Thymus (tissue), 11 donors: Measurements from ENCODE around the gene C5orf47. TPM values are rescaled to one million over a fixed set of nuclear protein-coding genes. Genes with fewer than 3 reads are reported as not detected.

Experiments used
- DNase-seq, 9 donors: peaks; one replicate each; pipeline ENCODE4 v3.0.0-alpha.2; 2013; ENCODE audit warnings: low spot score in 9 of 9, low read depth in 6 of 9, missing footprints in 1 of 9
- H3K27ac ChIP-seq, 2 donors: one replicate each; pipeline ENCODE4 v1.5.1; 2013; ENCODE audit warnings: control low read depth in 1 of 2, low read depth in 1 of 2, low read length in 1 of 2, mild to moderate bottlenecking in 1 of 2, moderate library complexity in 1 of 2
- H3K27me3 ChIP-seq, 2 donors: one replicate each; pipeline ENCODE4 v1.5.1; 2013; ENCODE audit warnings: low read length in 1 of 2; ENCODE audit not compliant: control insufficient read depth in 2 of 2, insufficient read depth in 1 of 2
- H3K36me3 ChIP-seq, 2 donors: one replicate each; pipeline ENCODE4 v1.5.1; 2013; ENCODE audit warnings: low read length in 1 of 2, mild to moderate bottlenecking in 1 of 2, moderate library complexity in 1 of 2; ENCODE audit not compliant: control insufficient read depth in 2 of 2, insufficient read depth in 2 of 2
- H3K4me1 ChIP-seq, 2 donors: one replicate each; pipeline ENCODE4 v1.5.1; 2013; ENCODE audit warnings: low read length in 2 of 2; ENCODE audit not compliant: control insufficient read depth in 2 of 2, insufficient read depth in 2 of 2
- H3K4me3 ChIP-seq, 2 donors: one replicate each; pipeline ENCODE4 v1.5.1; 2013; ENCODE audit warnings: low read length in 2 of 2, control low read depth in 1 of 2, mild to moderate bottlenecking in 1 of 2
- H3K9me3 ChIP-seq, 2 donors: one replicate each; pipeline ENCODE4 v1.5.1; 2013; ENCODE audit warnings: low read length in 1 of 2, mild to moderate bottlenecking in 1 of 2; ENCODE audit not compliant: control insufficient read depth in 2 of 2, insufficient read depth in 1 of 2
- WGBS: extraction: QIAGEN DNeasy Blood & Tissue Kit; methylation state at CpG from one replicate; pipeline ENCODE4 v1.1.7; 2013; 5-methylcytosine and 5-hydroxymethylcytosine counted together
- polyA plus RNA-seq: library from polyadenylated mRNA; stranded (reverse); fragments of 200-250 nt; gene quantifications from one replicate; pipeline ENCODE4 v1.2.3, GENCODE V29; 2013
- total RNA-seq: library from RNA; stranded (reverse); fragments of 120-200 nt; gene quantifications from one replicate; pipeline ENCODE4 v1.2.4, GENCODE V29; 2013
- donor health status: healthy.

C5orf47 gene
- total and polyA plus RNA-seq, 2 donors: under 0.01 to 0.14 TPM

GRCh38 chr5:174046558-174046957, 57.6 kb downstream of the C5orf47 start:
- 80% methylated on average over 5 of the region's 5 CpGs for WGBS

GRCh38 chr5:174047472-174048099, 58.6 kb downstream of the C5orf47 start:
- no peak for DNase-seq
- no peaks in the 10 kb centered on the region for H3K4me1 ChIP-seq
- WGBS: 86% methylated on average over 4 of the region's 4 CpGs
- no peaks in the 10 kb centered on the region for H3K36me3 ChIP-seq
- H3K27ac ChIP-seq: no peak overlapping the region
- no peaks in the 10 kb centered on the region for H3K9me3 ChIP-seq
- H3K4me3 ChIP-seq: no peak overlapping the region
- no peaks in the 10 kb centered on the region for H3K27me3 ChIP-seq

More at GRCh38 chr5:174046558-174046957, 57.6 kb downstream of the C5orf47 start:
- no peaks in the 10 kb centered on the region for H3K4me1 ChIP-seq
- no peaks in the 10 kb centered on the region for H3K36me3 ChIP-seq
- H3K4me3 ChIP-seq: no peak overlapping the region
- no peak for DNase-seq
- H3K27me3 ChIP-seq: no peaks in the 10 kb centered on the region
- no peak overlapping the region for H3K27ac ChIP-seq
- H3K9me3 ChIP-seq: no peaks in the 10 kb centered on the region

- WGBS: 83% methylated on average over 5 of the region's 5 CpGs
- no peak overlapping the region for H3K27ac ChIP-seq
- no peaks in the 10 kb centered on the region for H3K27me3 ChIP-seq
- no peak for DNase-seq
- no peak overlapping the region for H3K4me3 ChIP-seq
- no peaks in the 10 kb centered on the region for H3K4me1 ChIP-seq
- H3K9me3 ChIP-seq: no peaks in the 10 kb centered on the region
- no peaks in the 10 kb centered on the region for H3K36me3 ChIP-seq
Measured at GRCh38 chr5:174052636-174053035, 63.7 kb downstream of the C5orf47 start.

- no peaks in the 10 kb centered on the region for H3K36me3 ChIP-seq
- DNase-seq: no peak
- H3K4me1 ChIP-seq: no peaks in the 10 kb centered on the region
- no peak overlapping the region for H3K27ac ChIP-seq
- no peaks in the 10 kb centered on the region for H3K27me3 ChIP-seq
- no peak overlapping the region for H3K4me3 ChIP-seq
- H3K9me3 ChIP-seq: no peaks in the 10 kb centered on the region
- 97% methylated on average over 3 of the region's 3 CpGs for WGBS
Measured at GRCh38 chr5:174053905-174054304, 64.9 kb downstream of the C5orf47 start.

Other genes with a start within 250 kb of the C5orf47 start
- 8.3 TPM for gene CPEB4, start 100.8 kb upstream of the C5orf47 start, total RNA-seq
- gene CPEB4, start 100.8 kb upstream of the C5orf47 start, polyA plus RNA-seq: 5.8 TPM
- 0.05 TPM for gene NSG2, start 56.5 kb downstream of the C5orf47 start, total RNA-seq
- 0.41 TPM for gene NSG2, start 56.5 kb downstream of the C5orf47 start, polyA plus RNA-seq